MM.1S (cell line): Measurements from ENCODE around the gene AATK.

Source experiments
- EZH2 ChIP-seq: fragments of 300-600 bp; sonication (generic); optimal IDR thresholded peaks from 2 replicates; pipeline ENCODE3; 2017; ENCODE audit warnings: low read depth, mild to moderate bottlenecking, antibody characterized with exemption, low read length, mixed read lengths
- EZH2phosphoT487 ChIP-seq: fragments of 300-600 bp; sonication (generic); IDR thresholded peaks from 2 replicates; pipeline ENCODE4 v1.6.1; 2018; ENCODE audit warnings: antibody characterized with exemption, low read length
- TF ChIP-seq, protein P1 (sequence below): fragments of 300-600 bp; sonication (generic); IDR thresholded peaks from 2 replicates; pipeline ENCODE4 v1.5.1; 2016; ENCODE audit warnings: antibody characterized with exemption, low read length, mixed read lengths

DNA sequence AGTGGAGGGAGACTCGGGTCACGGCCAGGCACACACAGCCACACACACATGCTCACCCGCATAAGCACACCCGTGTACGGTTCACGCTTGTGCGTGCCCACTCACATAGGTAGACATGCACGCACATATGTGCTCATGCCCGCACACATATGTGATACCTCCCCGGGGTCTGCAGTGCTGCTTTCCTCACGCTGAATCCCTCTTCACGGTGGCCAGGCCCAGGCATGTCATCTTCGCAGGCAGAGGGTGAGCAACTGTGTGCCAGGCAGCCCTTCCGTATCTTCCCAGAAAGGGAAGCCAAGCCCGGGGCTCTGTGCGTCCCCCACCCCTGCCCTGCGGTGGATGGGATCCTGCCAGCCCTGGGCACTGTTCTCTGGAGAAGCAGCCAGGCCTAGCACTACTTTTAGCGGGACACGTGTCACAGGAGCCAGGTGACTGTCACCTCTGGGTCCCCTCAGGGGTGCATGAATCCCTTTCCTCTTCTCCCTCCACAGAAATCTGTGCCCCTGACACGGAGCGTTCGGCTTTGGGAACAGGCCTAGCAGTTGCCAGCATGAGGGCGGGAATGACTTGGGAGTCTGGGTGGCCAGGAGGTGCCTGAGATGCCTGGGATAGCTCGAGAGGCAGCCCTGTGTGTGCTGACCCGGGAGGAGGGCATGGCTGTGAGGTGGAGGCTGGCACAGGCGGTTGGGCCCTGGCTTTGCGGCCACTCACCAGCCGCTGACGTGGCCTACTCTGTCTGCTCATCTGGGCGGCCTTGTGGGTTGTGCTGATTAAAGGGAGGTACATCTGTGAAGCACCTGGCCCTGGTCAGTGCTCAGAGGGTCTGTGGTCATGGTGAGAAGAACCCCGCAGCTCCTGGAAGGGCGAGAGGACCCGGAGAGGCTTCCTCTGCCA is 83.6 kb downstream of the AATK start:
- TF ChIP-seq, protein P1, sequence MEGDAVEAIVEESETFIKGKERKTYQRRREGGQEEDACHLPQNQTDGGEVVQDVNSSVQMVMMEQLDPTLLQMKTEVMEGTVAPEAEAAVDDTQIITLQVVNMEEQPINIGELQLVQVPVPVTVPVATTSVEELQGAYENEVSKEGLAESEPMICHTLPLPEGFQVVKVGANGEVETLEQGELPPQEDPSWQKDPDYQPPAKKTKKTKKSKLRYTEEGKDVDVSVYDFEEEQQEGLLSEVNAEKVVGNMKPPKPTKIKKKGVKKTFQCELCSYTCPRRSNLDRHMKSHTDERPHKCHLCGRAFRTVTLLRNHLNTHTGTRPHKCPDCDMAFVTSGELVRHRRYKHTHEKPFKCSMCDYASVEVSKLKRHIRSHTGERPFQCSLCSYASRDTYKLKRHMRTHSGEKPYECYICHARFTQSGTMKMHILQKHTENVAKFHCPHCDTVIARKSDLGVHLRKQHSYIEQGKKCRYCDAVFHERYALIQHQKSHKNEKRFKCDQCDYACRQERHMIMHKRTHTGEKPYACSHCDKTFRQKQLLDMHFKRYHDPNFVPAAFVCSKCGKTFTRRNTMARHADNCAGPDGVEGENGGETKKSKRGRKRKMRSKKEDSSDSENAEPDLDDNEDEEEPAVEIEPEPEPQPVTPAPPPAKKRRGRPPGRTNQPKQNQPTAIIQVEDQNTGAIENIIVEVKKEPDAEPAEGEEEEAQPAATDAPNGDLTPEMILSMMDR: no peak
- TF ChIP-seq EZH2: no peak
- no peak for TF ChIP-seq EZH2phosphoT487
